Adrenal gland (tissue), 5 donors: Measurements from ENCODE around the gene PRRC2A.

ENCODE experiments used
- POLR2A ChIP-seq, 2 donors: fragments of 450-650 bp; IDR thresholded peaks; one replicate each; pipeline ENCODE4 v1.6.1; 2017; ENCODE audit warnings: antibody characterized with exemption in 2 of 2, mild to moderate bottlenecking in 2 of 2, moderate library complexity in 1 of 2
- TF ChIP-seq, protein P1 (sequence below), 6 experiments: fragments of 450-650 bp in 4 of 6; fragments of 200-600 bp in 2 of 6; sonication (generic) in 1 of 6; IDR thresholded peaks; 1 replicate in 5 of 6; 2 replicates in 1 of 6; pipeline versions ENCODE4 v1.5.1 to v1.8.0; 2016 to 2021; ENCODE audit warnings: antibody characterized with exemption in 6 of 6, mild to moderate bottlenecking in 2 of 6, moderate library complexity in 1 of 6
- donor health status: DM: no; HTN: no; CAD: no.

DNA sequence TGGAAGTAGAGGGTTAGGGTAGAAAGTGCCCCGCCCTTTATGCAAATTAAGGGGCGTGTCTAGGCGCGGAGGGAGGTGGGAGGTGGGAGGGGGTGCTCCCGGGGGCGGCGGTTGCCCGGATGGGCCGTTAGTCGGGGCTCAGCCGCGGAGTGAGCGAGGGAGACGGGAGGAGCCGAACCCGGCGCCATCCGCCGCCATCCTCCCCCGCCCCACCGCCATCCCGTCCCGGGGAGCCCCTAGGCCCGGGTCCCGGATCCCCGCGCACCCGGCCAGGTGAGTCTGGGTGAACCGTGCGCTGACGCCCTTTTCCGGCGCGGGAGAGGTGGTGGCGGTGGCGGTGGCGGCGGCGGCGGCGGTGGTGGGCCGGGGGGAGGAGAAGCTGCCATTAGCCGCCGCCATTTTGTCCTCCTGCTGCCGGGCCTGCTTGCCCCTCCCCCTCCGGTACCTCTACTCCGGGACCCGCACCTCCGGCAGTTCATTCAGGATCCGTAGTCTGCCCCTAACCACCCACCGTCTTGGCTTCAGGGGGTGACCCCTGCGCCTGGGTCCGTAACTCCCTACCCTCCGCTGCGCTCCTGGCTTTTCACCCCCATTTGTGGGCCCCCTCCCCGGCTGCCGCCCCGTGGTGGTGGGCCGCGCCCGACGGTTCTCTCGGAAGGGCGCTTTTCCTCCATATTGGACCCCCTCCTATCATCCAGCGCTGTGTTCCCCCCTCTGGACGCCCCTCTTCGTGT lies at the start of gene PRRC2A:
- TF ChIP-seq, protein P1, sequence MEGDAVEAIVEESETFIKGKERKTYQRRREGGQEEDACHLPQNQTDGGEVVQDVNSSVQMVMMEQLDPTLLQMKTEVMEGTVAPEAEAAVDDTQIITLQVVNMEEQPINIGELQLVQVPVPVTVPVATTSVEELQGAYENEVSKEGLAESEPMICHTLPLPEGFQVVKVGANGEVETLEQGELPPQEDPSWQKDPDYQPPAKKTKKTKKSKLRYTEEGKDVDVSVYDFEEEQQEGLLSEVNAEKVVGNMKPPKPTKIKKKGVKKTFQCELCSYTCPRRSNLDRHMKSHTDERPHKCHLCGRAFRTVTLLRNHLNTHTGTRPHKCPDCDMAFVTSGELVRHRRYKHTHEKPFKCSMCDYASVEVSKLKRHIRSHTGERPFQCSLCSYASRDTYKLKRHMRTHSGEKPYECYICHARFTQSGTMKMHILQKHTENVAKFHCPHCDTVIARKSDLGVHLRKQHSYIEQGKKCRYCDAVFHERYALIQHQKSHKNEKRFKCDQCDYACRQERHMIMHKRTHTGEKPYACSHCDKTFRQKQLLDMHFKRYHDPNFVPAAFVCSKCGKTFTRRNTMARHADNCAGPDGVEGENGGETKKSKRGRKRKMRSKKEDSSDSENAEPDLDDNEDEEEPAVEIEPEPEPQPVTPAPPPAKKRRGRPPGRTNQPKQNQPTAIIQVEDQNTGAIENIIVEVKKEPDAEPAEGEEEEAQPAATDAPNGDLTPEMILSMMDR (IDR thresholded peaks at IDR 0.05), result peak in 1 of 6 experiments; percentile 14
- peak; percentile 69 to 78 for TF ChIP-seq POLR2A (IDR thresholded peaks at IDR 0.05)
